ENCODE measurements around the gene APBA2.
"Not testable (repeated sequence)": the region's sequence is repeated elsewhere in the genome, so short reads cannot be mapped to it uniquely, and the experiment has no call there.

APBA2 gene

DNA sequence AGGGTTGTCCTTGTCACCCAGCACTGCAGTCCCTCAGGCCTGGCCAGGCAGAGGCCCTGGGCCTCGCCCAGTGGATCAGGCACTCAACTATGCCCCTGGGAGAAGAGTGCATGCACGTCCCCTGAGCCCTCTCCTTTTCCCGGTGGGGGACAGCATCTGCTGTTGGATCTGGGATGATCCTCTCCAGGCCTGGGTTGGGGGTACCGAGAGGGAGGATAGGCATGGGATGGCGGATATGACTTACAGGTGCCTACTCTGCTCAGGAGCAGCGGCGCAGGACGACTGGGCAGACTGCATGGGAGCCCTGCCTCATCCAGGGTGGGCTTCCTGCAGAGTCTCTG lies 9.0 kb upstream of the APBA2 start:
- no peak for DNase-seq (ENCODE audit: low read depth in 2 of 3, low spot score in 2 of 3)

DNA sequence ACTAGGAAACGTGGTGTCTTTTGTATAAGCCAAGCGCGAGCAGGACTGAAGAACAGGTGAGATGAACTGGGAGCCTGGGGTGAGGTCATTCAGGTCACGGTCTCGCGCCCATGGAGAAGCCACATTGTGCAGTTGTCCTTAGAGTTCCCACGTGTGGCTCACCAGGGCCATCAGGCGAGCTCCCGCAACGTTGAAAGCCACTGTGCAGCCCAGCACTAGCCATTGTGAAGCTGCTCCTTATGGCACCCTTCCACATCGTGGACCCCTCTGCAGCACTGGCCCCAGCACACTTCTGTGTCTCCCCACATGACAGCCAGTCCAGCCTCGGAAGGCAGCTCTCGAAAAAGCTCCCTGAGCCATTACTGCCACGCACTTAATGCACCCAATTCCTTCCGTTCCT lies 7.6 kb upstream of the APBA2 start:
- no peak for DNase-seq (ENCODE audit: low read depth in 2 of 3, low spot score in 2 of 3)

DNA sequence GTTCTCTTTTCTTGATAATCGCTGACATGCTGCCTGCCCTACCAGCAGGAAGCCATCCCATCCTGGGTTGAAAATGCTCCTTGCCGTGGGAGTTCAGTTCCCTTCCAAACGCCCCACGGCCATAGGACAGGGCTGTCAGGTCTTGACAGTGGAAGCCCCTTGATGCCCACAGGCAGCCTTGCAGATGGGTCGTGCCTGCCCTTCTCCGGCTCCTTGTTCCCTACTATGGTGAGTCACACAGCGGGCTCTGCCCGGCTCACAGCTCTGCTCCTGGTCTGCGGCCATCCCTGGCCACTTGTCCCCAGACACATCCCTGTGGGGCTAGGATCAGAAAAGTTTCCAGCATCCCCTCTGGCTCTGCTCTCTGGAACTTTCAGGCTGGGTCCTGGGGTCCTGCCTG lies 6.2 kb upstream of the APBA2 start:
- DNase-seq (ENCODE audit: low read depth in 2 of 3, low spot score in 2 of 3), result no peak

DNA sequence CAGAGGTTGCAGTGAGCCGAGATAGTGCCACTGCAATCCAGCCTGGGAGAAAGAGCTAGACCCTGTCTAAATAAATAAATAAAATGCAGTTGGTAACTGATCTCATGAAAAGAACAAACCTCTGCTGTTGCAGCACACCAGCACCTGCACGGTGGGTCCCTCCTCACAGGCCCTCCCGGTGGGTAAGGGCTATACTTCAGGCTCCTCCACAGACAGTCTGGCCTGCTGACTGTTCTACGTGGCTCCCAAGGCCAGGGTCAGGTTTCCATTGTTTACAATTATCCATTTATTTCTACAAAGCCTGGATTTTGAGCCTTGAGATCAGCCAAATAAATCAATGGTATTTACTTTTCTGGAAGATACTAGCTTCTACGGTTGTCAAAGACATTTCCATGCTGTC lies 5.1 kb upstream of the APBA2 start:
- DNase-seq (ENCODE audit: low read depth in 2 of 3, low spot score in 2 of 3), result no peak

DNA sequence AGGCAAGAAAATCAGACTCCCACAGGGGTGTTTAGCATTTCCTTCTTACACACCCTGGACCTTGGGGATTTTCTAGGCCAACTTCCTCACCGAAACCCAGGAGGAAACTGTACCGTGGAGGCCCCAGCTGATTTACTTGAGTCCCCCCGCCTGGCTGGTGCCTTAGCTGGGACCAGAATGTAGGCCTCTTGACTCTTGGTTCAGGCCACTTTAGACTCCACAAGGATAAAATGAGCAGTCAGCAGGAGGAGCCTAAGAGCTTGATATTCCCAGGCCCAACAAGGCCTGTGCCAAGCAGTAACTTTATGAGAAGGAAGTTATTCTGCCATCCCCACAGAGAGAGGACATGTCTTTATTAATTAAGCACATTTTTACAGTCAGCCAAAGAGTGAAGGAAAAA lies 4.6 kb upstream of the APBA2 start:
- no peak for DNase-seq (ENCODE audit: low read depth in 2 of 3, low spot score in 2 of 3)

DNA sequence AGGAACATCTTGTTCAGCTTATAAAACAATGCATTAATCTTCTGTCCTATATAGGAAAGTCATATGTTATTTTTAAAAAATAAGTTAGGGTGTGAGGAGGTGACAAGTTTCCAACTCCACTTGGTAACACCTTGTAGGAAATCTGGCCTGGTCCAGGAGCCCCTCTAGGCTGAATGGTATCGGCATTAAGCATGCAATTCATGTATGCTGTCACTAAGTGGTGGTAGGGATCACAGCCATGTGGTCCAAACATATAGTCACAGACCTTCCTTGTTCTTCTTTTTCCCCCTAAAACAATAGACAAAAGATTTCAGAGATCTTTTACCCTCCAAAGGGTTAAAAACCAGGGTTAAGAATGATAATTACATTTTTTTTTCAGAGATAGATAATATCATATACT lies 4.2 kb upstream of the APBA2 start:
- DNase-seq (ENCODE audit: low read depth in 2 of 3, low spot score in 2 of 3), result no peak

DNA sequence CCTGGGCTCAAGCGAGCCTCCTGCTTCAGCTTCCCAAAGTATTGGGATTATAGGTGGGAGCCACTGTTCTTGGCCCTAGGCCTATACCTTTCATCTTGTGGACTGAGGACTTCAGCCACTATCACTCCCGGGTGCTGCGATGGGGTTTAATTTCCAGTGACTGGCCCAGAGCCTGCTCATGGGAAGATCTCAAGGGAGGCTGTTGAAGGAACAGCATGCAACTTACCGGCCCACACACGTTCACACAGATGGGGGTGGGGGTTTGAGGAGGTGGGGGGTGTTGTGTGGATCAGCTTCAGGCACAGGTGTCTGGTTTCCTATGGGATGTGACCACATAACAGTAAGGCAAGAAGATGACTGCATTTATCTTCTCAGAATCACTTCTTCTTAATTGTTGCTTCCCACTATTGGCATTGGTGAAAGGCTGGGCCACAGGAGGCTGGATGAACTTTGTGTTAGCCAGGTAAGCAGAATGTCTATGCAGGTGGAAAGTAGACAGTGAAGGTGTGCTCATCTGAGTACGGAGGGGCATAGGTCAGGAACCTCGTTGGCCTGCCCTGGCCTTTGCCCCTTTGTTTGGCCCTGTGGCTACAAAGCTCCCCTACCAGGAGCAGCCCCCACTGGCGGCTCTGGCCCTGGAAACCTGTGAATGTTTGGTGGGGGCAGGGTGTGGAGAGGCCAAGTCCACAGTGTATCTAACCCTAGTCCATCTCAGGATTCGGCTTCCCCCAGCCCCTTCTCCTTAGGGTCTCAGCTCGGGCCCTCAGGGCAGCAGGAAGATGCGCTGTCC lies 1.4 kb upstream of the APBA2 start:
- DNase-seq (ENCODE audit: low read depth in 2 of 3, low spot score in 2 of 3), result no peak

DNA sequence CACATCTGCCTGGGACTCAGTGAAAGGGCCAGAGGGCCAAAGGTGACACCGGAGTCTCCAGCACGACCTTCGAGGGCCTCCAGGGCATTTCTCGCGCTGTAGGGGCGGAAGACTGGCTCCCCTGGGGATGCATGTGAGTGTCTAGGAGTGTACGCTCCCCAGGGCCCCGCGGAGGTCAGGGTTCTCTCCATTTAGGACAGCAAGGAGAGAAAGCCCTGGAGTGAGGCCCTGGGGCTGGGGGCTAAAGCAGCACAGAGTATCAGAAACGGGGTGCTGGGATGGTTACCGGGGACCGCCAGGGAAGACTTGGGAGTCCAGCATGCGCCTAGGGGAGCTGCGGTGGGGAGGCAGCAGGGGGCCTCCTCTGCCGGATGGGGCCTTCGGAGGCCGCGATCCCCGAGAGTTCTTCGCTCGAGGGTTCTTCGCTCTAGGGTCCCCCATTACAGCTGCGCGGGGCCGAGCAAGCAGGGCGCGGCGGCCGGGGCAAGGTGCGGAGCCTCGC lies 595 bp upstream of the APBA2 start:
- DNase-seq (ENCODE audit: low read depth in 2 of 3, low spot score in 2 of 3), result no peak

DNA sequence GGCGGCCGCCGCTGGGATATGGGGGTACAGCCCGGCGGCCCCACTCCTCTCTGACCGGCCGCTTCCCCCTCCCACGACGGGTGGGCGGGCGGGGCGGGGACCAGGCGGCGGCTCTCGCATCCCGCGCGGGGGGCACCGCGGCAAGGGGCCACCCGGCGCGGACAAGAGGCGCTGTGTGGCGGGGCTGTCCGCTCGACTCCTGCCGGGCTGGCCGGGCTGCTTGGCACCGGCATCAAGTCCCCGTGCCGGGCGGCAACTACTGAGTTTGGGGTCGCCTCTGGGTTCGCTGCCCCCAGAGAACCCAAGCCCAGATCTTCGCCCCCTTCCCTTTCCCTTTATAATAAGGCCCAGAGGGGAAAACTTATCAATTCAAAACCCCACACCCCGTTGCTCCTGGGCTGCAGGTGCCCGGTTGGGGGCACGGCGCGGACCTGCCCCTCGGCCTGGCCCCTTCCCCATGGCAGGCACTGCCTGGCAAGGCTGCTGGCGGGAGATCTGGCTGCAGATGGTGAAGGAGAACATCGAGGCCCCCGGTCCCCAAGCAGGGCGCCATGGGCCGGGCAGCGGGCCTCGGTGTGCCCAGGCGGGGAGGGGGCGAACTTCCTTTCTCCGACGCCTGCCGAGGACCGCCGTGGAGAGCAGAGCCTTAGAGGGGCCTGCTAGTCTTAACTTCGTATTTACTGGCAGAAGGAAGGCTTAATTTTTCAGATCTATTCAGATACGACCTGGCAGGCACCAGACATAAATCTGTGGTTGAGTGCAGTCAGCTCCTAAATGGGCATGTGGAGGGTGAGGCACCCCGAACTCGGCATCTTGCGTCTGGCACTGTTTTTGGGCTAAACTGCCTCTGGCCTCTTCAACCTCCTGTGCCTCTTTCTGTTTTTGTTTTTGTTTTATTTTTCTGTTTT lies 911 bp downstream of the APBA2 start:
- no peak for DNase-seq (ENCODE audit: low read depth in 2 of 3, low spot score in 2 of 3)

DNA sequence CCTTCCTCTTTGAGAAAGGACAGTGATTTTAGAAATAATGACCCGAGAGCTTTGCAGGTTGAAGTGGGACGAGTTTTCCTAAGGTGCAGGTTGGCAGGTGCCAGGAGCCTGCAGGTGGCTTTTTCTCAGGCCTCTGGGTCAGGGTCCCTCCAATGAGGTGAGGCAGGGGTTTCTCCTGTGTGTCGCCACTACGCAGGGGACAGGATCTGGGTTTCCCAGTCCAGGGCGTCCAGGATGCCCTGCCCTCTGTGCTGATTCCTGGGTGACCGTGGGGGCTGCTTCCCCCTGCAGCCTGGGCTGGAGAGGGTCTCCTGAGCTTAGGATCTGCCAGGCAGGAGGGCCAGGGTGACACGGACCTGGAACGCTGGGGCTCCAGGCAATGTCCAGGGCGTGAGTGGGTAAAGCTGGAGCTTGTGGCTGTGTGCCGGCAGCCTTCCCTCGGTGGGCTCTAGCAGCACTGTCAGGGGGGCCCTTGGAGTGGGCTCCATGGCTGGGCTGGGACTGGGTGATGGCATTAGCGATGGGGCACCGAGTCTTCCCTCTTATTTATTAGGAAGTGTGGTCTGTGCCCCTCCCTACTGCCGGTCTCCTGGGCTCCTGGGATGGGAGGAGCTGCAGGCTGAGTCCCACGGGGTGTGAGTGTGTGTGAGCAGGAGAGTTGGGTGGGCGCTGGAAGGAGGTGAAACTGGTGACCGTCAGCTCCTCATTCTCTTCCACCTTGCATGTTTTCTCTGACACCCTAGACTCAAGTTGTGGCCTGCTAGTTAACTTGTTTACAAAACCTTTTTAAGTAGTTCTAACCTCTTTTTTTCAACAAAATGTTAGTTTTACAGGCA lies 1.8 kb downstream of the APBA2 start:
- no peak for DNase-seq (ENCODE audit: low read depth in 2 of 3, low spot score in 2 of 3)

DNA sequence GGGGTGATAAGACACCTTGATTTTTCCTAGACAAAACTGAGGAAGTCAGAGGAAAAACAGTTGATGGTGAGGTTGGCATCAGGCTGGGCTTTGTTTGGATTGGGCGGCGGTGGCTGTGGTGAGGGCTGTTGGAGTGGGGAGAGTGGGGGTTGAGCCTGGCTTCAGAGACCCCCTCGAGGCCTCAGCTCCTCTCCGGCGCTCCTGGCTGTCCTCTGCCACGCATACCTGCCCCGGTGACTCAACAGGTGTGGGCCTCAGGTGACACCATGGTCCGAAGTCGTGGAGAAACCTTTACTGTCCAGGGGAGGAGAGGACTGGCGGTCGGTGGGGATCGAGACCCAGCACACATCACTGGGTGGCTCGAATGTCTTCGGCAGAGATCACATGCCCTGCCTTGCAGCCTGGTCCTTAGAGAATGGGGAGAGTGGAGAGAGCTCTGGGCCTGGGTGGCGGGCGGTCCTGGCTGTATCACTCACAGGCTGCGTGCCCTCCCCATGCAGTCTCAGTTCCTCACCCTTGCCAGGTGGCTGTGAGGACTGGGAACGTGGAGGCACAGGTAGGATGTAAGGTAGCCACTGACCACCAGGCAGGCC lies 2.6 kb downstream of the APBA2 start:
- DNase-seq (ENCODE audit: low read depth in 2 of 3, low spot score in 2 of 3), result no peak

DNA sequence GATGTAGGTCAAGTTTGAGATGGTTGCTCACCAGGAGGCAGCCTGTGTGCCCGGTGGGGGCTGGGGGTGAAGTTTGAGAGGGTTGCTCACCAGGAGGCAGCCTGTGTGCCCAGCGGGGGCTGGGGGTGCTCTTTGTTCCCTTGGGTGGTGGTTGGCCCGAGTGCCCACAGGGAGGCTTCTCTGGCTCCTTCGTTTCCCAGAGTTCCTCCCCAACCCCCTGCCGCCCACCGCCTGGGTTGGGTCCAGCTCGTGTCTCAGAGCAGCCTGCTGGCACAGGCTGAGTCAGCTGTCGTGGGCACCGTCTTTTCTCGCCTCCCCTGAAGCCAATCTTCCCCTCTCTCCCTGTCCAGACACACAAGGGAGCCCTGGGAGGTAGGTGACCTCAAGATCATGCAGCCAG lies 3.1 kb downstream of the APBA2 start:
- no peak for DNase-seq (ENCODE audit: low read depth in 2 of 3, low spot score in 2 of 3)

DNA sequence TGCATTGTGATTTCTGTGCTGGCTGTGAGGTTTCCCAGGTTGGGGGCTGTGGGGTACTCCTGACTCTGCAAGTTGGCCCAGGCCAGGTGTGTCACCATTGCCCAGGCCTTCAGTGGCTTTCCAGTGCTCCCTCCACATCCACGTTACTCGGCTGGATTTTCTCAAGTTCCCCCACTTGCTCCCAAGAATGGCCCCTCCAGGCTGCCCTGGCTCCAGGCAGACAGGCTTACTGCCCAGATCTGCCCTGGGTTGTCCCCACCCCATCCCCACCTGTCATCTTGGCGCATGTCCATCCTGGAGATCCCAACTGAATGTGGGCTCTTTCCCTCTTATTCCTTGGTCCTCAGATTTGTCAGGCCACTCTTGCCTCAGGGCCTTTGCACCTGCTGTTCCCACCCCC lies 3.6 kb downstream of the APBA2 start:
- DNase-seq (ENCODE audit: low read depth in 2 of 3, low spot score in 2 of 3), result no peak

DNA sequence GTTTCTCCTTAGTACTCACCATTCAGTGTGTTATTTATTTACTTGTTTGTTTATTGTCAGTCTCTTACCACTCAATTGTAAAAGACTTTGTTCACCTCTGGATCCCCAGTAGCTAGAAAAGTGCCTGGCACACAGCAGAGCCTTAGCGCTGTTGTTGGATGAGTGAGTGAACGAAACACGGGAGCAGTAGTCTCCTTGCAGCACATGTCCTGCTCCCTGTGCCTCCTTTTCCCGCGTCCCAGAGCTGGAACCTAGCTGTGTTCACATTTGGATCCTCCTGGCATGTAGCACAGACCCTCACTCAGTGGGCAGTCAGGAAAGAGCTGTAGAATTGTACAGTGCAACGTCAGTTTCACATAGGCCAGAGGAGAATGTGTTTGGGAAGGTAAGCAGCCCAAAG lies 4.1 kb downstream of the APBA2 start:
- not testable (repeated sequence) for DNase-seq (ENCODE audit: low read depth in 2 of 3, low spot score in 2 of 3)

DNA sequence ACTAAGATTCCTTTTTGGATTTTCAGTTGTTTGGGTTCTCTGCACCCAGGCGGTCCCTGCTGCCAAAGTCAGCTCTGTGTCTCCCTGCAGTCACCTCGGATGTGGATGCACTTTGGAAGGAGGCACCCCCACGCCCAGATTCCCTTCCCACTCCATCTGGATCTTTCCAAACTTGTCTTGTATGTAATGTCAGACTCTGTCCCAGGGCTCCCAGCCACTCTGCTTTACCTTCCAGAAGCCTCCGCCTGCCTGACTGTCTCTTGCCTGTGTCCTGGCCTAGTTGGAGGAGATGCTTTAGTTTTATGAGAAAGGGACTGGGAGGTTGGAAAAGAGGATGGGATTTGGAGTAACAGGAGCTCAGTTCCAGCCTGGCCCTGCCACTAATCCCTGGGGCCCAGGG lies 4.5 kb downstream of the APBA2 start:
- not testable (repeated sequence) for DNase-seq (ENCODE audit: low read depth in 2 of 3, low spot score in 2 of 3)

DNA sequence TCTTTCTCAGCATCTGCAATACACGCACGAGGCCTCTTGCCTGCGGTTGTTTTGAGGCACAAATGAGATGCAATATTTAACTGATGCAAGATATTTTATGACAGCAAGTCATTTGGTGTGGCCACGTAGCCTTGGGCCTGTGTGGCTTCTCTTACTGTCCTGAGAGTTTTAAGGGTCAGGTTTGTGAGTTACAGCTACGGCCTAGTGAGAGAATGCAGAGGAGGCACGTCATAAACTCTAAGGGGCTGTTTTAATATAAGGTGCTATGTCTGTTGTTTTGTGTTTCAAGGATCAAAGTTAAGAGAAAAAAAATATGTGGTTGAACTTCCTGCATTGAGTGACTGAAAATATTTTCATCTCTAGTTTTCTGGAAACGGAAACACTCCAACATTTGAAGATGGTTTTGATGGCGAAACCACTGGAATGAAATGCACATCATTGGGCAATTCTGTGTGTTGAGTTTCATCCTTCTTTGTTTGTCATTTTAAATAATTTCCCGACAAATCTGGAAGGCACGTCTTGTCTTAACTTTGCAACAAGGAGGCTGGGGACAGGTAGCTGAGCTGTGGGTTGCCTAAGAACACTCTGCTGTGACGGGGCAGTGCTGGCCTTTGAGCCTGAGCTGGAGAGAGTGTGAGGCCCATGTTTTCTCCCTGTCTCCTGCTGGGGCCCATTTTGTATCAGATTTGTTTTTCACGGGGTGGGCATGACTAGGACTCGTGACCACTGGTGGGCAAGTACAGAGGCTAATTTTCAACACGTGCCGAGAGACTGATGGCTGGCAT lies 5.1 kb downstream of the APBA2 start:
- no peak for DNase-seq (ENCODE audit: low read depth in 2 of 3, low spot score in 2 of 3)

DNA sequence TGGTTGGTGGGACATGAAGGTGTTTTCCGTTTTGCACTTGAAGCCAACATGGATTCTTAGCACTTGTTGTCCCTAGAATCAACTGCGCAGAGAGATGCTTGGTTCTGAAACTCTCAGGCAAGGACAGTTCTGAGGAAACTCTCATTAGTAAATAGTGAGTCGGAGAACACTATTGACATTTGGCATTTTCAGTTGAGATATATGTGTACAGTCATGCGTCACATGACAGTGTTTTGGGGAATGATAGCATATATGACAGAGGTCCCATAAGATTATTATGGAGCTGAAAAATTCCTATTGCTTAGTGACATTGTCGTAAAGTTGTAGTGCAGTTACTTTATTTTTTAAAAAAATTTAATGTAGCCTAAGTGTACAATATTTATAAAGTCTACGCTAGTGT lies 5.8 kb downstream of the APBA2 start:
- DNase-seq (ENCODE audit: low read depth in 2 of 3, low spot score in 2 of 3), result no peak

DNA sequence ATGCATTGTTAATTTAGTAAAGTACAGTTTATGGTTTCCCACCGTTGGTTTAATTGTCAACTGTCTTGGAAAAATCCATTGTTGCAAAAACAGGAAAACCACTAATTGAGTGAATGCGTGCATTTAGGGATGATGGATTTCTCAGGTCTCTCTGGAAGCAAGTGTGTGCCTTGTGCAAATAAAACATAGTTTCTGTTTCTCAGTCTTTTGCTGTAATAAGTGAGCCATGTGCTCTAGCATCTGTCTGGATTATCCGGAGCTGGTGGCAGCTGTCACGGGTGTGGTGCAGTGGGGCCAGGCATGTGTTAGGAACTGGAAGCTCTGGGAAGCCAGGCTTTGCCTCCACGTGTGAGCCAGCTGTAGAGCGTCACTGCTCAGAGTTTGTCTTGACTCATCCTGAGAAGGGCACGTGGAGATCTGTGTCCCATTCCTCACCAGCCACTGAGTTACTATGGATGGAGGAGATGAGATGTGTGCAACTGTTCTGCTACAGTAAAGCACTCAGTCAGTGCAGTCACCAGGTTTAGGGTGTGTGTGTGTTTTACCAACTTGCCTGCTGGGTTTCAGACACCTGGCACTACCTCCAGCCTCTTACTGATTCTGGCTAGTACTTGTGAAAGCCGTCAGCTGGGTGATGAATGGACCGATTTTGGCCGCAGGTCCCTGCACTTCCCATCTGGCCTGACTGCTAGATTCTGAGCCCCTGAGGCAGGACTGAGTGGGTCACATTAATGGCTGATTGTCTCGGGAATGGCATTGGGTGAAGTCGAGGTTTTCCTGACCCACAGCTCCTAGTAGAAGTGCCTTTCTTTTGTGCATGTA lies 7.2 kb downstream of the APBA2 start:
- DNase-seq (ENCODE audit: low read depth in 2 of 3, low spot score in 2 of 3), result no peak

DNA sequence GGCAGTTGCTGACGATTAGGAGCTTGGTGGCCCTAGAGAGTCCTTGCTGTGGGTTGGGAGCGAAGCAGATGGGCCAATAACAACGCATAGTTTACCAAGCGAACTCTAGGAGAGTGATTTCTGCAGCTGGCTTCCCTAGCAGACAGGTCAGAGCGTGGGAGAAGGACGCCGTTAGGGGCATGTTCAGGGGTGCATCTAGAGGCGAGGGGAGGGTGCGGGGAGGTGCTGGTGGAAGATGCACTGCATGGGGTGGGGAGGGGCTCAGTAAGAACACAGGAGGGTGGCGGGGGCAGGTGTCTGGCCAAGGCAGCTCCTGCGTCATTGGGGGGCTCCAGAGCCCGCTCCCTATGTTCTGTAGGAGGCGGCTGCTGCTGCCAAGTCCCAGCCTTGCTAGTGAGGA lies 8.9 kb downstream of the APBA2 start:
- no peak for DNase-seq (ENCODE audit: low read depth in 2 of 3, low spot score in 2 of 3)

Measured in activated CD8-positive, alpha-beta memory T cell treated with anti-CD3 and anti-CD28 coated beads for 48 hours (primary cell).